GM19238 (cell line): ENCODE measurements around the gene CTSO.
"Not testable (repeated sequence)": the region's sequence is repeated elsewhere in the genome, so short reads cannot be mapped to it uniquely, and the experiment has no call there.

Experiments used
- DNase-seq: peaks from one replicate; pipeline ENCODE4 v3.0.0; 2011; ENCODE audit warnings: low spot score; ENCODE audit not compliant: insufficient read length

CTSO gene

DNA sequence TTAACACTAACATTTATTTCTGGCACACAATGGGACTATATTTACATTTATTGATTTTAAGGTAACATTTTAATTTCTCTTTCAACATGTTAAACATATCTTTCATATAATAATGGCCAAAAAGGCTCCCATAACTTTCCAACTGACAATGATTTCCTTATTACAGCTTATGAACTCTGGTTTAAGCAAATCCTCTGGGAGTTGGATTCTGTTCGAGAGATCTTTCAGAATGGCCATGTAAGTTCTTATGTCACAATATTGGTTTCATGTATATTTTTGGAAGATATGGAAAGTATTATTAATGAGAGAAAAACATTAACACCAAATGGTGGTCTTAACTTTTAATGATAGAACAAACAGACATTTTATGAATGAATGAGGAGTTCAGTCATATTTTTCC, 46.1 kb downstream of the CTSO start:
- no peak for DNase-seq

DNA sequence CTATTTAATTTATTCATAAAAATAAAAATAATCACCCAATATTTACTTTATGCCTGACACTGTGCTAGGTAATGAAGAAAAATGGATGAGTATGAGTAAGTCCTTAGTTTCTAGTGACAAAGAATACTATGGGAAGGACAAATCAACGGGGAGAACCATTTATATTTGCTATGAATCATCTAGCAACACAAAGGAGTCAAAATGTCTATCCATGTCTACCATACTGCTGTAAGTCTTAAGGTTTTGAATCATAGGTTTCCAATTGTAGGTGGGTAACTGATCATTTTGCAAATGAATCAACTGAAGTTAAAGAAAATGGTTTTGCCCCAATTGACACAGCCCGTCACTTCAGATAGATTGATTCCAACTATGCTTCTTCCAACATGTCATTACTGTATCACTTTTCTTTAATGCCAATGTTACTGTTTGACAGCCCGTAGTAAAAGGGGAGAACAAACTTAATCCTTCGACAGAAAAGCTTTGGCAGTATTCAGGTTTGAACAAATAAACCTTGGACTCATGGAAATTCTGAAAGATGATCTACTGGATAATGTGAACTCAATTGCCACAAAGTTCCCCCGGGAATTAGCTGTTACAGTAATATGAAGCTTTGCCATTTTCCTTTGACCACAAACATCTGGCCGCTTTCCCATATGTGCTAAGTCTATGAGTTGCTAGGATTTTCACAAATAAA, 47.0 kb downstream of the CTSO start:
- no peak for DNase-seq

DNA sequence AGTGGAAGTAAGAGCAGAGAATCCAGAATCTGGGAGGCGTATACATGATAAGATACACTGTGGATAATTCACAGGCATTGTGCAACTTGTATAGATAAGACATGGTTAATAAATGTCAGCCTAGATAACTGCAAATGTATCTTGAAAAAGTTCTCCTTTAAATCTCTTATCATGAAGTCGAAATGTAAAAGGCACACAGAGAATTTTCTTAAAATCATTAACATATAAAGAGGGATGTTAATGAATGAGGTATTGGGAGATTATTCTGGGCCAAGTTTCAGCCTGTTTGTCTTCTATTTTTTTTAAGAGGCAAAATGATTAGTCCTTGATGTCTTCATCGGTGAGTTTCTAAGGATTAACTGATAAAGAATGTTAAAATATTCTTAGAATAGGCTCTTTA, 49.3 kb downstream of the CTSO start:
- DNase-seq, result no peak

DNA sequence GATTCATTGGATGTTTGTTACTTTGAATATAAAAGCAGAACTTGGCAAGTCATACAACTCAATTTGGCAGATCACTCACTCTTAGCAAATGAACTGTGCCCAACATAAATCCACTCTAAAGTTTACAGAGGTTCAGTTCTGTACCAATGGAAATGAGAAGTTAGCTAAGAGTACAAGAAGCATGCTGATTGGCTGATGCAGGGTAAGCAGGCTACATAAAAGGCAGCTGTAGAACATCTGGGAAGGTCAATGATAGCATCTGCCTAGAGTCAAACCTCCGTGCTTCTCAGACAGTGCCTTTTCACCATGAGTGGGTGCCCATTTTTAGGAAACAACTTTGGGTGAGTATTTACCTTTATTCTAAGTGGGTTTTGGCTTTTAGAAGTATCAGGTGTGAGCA, 50.2 kb downstream of the CTSO start, which contains the start of gene TDO2:
Gene TDO2, plus strand, starts transcription at position 244 of the 400 bp plus-strand sequence. Its CDS starts 63 bp downstream, at position 307.
- DNase-seq, result no peak

DNA sequence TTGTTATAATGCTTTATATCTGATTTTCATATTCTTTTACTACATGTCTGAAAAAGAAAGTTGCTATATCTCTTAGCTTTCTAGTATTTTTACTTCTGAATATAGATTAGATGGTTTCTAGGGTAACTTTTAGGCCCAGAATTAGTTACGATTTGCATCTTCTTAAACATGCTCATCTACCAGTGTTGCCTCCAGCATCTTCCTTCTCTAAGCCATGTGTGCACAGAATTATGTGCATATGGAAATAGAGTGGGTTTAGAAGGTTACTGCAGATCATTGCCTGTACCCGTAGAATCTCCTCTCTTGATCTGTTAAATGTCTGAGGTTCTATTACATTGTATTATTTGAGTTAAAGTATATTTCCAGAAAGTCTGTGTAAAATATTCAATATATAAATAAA, 52.7 kb downstream of the CTSO start:
- no peak for DNase-seq

DNA sequence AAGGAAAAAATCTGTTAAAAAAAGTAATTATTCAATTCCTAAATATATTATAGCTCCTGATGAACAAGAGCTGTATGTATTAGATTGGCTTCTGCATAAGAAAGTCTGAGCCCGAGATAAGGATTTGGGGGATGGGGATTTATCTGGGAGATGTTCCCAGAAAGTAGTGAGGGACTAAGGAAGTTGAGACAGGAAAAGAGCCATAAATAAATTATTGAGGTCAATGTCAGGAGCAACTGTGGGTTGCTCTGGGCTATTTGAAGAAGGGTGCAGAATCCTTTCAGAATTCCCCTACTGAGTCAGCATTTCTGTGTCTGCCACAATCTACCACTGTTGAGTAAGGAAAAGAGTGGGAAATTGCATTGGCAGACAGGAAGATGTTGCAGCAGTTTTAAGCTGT, 53.3 kb downstream of the CTSO start:
- DNase-seq, result no peak

DNA sequence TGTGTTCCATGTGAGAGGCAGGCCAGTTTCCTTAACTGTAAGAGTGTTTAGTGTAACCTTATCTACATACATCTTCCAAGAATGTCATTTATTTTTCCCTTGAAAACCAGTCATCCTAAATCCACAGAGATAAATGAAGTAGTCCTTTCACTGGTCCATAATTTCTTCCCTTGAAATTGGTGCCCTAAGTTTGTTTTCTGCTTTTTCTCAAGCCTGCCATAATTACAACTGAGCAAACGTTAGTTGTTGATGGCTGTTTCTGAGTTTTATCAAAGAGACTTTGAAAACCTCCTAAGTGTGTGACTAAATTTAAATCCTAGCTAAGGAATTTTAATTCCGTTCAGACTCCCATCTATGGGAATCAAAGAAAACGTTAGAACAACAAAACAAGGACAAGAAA, 53.8 kb downstream of the CTSO start:
- no peak for DNase-seq

DNA sequence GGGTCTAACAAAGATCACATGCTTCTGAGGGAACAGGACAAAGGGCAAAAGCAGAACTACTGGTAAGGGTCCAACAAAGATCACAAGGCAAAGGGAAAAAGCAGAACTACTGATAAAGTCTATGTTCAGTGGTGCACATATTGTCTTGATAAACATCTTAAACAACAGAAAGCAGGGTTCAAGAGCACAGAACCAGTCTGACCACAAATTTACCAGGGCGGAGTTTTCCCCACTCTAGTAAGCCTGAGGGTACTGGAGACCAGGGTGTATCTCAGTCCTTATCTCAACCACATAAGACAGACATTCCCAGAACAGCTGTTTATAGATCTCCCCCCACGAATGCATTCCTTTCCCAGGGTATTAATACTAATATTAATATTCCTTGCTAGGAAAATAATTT, 55.3 kb downstream of the CTSO start:
- DNase-seq, result not testable (repeated sequence)

DNA sequence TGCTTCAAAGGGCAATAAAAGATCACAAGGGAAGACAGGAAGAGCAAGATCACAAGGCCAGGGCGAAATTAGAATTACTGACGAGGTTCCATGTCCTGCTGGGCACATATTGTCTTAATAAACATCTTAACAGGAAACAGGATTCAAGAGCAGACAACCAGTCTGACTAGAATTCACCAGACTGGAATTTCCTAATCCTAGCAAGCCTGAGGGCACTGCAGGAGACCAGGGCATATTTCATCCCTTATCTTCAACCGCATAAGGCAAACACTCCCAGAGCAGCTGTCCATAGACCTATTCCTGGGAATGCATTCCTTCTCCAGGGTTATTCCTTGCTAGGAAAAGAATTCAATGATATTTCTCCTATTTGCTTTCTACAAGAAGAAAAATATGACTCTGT, 62.6 kb downstream of the CTSO start:
- no peak for DNase-seq

DNA sequence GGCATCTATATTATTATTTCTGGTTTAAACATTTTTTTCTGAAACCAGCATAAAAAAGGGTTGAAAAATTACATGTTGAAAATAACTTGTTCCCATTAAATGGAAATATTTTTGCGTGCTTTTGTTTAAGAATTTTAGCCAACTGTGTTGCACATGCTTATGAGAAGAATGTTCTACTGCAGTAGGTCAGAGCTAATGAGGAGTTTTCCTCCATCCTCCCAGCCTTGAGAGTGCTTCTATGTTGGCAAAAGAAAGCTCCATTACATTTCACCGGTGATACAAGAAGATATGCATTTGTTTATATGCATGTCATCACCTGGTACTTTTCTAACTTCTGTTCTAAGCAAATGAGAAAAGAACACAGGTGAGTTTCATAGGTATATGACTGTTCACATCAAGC, 63.7 kb downstream of the CTSO start:
- DNase-seq, result no peak

DNA sequence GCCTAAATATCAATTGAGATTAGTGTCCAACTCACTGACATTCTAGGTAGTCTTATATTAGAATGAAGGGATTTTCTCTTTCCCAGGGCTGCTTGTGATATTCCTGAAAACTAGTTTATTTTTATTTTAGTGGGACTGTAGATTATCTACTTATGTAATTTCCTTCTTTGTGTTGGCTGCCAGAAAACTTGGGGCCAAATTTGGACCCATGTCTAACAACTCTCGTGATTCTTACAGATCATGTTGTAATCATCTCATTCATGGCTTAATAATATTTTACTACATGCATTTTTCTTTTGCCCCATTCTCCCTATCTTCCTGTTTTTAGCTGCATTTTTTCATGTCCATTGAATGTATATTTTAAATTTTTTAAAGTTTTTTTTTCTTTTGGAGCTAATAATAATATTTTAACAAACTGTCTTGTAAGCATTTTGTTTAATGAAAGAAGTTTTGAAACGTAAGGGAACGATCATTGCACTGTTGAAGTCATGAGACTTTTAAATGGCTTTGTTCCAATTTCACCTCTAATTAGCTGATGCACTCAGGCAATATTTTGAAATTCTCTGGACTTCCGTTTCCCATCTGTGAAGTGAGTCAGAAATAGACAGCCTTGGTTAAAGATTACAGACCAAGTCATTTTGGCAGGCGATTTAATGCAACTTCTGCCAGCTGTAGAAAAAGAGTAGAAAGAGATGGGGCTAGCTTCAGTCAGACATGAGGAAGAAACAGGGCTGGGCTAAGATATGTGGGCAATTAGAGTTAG, 64.5 kb downstream of the CTSO start:
- DNase-seq, result no peak

DNA sequence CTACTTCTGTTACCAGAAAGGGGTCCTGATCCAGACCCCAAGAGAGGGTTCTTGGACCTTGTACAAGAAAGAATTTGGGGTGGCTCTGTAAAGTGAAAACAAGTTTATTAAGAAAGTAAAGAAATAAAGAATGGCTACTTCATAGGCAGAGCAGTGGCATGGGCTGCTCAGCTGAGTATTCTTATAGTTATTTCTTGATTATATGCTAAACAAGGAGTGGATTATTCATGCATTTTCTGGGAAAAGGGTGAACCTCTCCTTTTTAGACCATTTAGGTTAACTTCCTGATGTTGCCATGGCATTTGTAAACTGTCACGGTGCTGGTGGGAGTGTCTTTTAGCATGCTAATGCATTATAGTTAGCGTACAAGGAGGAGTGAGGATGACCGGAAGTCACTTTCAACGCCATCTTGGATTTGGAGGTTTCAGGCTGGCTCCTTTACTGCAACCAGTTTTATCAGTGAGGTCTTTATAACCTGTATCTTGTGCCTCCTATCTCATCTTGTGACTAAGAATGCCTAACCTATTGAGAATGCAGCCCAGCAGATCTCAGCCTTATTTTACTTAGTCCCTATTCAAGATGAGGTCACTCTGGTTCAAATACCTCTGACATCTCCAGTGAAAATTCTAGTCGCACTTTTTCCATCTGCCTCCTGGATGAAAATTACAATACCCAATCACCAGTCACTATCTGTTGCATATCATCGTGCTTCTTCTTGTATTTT, 65.7 kb downstream of the CTSO start:
- no peak for DNase-seq

DNA sequence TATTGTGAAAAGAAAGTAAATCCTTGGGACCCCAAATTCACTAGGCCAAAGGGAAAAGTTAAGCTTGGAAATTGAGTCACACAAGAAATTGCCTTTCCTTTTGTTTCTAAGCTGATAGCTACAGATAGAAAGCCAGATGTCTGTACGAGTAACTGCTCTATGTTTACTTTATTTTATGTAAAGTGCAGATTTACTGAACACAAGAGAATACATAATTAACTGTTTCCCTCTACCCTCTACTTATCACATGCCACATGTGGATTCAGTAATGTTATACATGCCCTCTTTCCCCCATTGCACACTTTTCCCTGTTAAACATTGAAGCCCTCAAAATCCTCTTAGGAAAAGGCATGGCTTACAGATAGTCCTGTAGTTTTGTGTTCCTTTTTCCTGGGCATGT, 66.6 kb downstream of the CTSO start:
- no peak for DNase-seq

DNA sequence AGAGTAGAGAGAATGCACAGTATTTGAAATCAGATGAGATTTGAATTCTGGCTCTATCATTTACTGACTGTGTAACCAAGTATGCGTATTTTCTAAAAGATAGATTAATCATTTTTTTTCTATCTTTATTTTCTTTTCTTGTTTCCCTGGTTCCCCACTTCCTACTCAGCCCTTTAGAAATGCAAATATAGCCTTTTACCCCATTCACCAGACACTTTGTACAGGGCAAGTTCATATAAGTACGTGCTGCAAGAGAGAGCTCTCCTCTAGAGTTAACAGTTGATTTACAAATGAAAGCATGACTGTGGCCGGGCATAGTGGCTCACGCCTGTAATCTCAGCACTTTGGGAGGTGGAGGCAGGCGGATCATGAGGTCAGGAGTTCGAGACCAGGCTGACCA, 68.0 kb downstream of the CTSO start:
- no peak for DNase-seq

DNA sequence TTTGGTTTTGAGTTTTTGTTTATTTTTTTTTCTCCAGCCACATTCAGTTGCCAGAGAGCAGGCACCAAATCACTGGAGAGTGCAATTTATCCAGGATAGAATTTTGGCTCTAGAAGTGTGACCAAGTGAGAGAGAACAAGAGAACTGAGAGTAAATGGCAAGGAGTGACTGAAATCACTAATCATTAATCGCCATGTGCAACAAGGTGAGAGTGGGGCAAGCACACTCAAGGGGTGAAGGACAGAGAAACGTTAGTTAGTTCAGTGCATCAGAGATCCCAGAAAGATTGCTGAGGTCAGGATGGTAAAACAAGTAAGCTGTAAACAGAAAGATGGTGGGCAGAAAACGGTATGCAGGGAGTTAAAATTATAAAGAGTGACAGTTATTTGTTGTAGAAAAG, 69.8 kb downstream of the CTSO start:
- DNase-seq, result no peak

DNA sequence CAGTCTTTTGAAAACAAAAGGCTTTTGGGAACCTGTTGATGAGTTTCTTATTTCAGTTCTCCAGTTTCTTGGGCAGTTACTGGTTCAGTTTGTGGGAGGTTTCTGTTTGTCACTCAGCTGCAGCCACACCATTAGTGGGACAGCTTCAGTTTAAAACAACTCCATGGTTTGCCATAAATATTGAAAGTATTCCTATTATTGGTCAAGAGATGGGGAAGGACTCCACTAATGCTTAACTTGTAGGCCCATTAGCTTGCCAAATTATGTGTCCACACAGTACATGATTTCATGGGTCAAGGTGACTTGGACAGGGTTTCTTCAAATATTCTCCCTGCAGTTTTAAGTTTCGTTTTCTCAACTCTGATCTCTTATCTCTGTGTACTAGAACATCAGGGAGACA, 72.1 kb downstream of the CTSO start:
- no peak for DNase-seq

DNA sequence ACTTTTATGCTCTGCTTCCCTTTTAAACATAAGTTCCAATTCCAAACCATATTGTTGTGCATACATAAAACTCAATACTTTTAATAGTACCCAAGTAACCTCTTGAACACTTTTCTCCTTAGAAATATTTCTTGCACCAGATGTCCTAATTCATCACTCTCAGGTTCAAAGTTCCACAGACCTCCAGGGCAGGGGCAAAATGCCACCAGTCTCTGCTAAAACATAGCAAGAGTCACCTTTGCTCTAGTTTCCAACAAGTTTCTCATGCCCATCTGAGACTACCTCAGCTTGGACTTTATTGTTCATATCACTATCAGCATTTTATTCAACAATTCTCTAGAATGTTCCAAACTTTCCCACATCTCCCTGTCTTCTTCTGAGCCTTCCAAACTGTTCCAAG, 73.9 kb downstream of the CTSO start:
- DNase-seq, result no peak

DNA sequence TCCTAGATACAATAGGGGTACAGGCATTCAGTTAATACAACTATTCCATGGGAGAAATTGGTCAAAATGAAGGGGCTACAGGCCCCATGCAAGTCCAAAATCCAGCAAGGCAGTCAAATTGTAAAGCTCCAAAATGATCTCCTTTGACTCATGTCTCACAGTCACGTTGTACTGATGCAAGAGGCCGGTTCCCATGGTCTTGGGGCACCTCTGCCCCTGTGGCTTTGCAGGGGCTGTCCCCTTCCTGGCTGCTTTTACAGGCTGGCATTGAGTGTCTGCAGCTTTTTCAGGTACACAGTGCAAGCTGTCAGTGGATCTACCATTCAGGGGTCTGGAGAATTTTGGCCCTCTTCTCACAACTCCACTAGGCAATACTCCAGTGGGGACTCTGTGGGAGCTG, 75.1 kb downstream of the CTSO start:
- DNase-seq, result no peak

DNA sequence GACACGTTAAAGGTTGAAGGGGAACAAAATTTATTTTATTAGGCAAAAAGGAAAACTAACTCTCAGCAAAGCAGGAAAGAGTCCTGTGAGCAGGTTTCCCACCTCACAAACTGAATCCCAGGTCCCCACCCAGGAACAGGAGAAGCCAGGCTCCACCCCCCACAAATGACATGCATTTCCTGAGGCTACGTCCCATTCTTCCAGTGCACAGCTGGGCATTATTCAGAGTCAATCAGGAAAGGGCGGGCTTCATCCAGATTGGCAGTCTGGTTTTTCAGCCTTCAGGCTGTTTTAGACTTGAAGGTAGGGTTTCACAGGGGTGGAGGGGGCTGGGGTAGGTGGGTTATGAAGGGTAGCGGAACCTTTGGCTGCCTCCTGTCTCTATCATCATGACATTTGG, 75.7 kb downstream of the CTSO start:
- no peak for DNase-seq

DNA sequence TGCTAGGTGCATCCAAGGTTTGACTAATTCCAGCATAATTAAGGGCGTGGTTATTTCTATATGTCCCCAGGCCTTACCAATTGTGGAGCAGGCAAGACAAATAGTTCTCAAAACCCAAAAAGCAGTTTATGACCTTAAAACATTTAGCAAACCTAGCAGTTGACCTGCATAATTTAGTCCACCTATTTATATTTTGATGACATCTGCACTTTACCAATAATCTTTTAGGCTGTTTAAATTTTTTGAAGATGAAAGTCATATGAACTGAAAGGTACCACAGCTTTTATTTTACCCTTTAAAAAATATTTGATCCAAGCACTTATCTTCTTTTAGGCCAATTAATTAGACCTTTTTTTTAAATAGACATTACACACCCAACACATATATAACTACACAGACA, 77.8 kb downstream of the CTSO start:
- DNase-seq, result no peak
